Thoracic aorta (tissue), 2 donors: ENCODE data around the gene THRB. TPM values are rescaled to one million over a fixed set of nuclear protein-coding genes. Genes with fewer than 3 reads are reported as not detected.

Experiments used
- ATAC-seq: fragments of 150-250 bp; one replicate; pipeline ENCODE4 v1.8.0; 2017; ENCODE audit warnings: low read depth; ENCODE audit not compliant: insufficient number of reproducible peaks, low FRiP score
- DNase-seq: peaks from one replicate; pipeline ENCODE4 v3.0.0-alpha.2; 2020; ENCODE audit warnings: low spot score
- H3K27ac ChIP-seq, 2 donors: fragments of 200-600 bp; sonication (generic); 1 replicate in 1 of 2; 2 replicates in 1 of 2; pipeline ENCODE4 v1.5.1; 2016; ENCODE audit warnings: mild to moderate bottlenecking in 2 of 2, moderate library complexity in 2 of 2
- H3K27me3 ChIP-seq: fragments of 200-600 bp; sonication (generic); replicated peaks from 2 replicates; pipeline ENCODE4 v1.6.0; 2016; ENCODE audit warnings: mild to moderate bottlenecking; ENCODE audit not compliant: insufficient read depth
- H3K36me3 ChIP-seq: fragments of 200-600 bp; sonication (generic); one replicate; pipeline ENCODE4 v1.5.1; 2016
- H3K4me1 ChIP-seq, 2 donors: fragments of 200-600 bp; sonication (generic); 1 replicate in 1 of 2; 2 replicates in 1 of 2; pipeline versions ENCODE4 v1.5.1 to v1.6.0; 2016; ENCODE audit warnings: low read depth in 2 of 2, mild to moderate bottlenecking in 1 of 2; ENCODE audit not compliant: control insufficient read depth in 1 of 2
- H3K4me3 ChIP-seq: fragments of 200-600 bp; sonication (generic); 2 replicates; pipeline ENCODE4 v1.5.1; 2016; ENCODE audit warnings: mild to moderate bottlenecking
- H3K9me3 ChIP-seq: fragments of 200-600 bp; sonication (generic); 2 replicates; pipeline ENCODE4 v1.5.1; 2016
- total RNA-seq, 2 donors: library from RNA; depleted of rRNA; stranded (reverse); fragments of >200 nt; gene quantifications; one replicate each; pipeline versions ENCODE4 v1.1.0 to v1.2.3, GENCODE V29; 2016
- TF ChIP-seq, protein P1 (sequence below): fragments of 200-600 bp; sonication (generic); IDR thresholded peaks from one replicate; pipeline ENCODE4 v1.5.1; 2019; ENCODE audit warnings: antibody characterized with exemption

Gene THRB
- total RNA-seq, 2 donors from 2014 or later, result 40.3 to 65.6 TPM

DNA sequence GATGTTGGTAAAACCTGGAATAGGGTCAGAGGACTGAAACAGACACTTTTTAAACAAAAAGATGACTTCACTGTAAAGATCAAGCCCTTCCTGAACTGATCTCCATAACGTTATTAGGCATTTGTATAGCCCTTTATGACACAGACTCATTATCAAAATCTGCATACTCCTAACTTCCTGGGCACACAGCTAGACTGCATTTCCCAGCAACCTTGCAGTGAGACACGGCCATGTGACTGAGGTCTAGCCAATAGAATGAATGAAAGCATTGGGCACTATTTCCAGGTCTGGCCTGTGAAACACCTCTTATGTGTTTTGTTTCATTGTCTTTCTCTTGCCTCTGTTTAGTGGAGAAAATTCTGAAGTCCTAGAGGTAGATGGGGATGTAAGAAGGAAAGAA lies 279.1 kb downstream of the THRB start:
- Histone ChIP-seq H3K36me3 (no peaks in the 10 kb centered on the region), H3K27me3 (no peaks in the 10 kb centered on the region), H3K4me3 (no peak overlapping the region), H3K4me1 (peaks cover 27 to 86% of the 10 kb centered on the region in 2 donors), H3K9me3 (no peaks in the 10 kb centered on the region), H3K27ac (peak overlapping the region; percentile 39 to 79)
- TF ChIP-seq, protein P1, sequence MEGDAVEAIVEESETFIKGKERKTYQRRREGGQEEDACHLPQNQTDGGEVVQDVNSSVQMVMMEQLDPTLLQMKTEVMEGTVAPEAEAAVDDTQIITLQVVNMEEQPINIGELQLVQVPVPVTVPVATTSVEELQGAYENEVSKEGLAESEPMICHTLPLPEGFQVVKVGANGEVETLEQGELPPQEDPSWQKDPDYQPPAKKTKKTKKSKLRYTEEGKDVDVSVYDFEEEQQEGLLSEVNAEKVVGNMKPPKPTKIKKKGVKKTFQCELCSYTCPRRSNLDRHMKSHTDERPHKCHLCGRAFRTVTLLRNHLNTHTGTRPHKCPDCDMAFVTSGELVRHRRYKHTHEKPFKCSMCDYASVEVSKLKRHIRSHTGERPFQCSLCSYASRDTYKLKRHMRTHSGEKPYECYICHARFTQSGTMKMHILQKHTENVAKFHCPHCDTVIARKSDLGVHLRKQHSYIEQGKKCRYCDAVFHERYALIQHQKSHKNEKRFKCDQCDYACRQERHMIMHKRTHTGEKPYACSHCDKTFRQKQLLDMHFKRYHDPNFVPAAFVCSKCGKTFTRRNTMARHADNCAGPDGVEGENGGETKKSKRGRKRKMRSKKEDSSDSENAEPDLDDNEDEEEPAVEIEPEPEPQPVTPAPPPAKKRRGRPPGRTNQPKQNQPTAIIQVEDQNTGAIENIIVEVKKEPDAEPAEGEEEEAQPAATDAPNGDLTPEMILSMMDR, result no peak
- ATAC-seq (no peak), DNase-seq (no peak)

DNA sequence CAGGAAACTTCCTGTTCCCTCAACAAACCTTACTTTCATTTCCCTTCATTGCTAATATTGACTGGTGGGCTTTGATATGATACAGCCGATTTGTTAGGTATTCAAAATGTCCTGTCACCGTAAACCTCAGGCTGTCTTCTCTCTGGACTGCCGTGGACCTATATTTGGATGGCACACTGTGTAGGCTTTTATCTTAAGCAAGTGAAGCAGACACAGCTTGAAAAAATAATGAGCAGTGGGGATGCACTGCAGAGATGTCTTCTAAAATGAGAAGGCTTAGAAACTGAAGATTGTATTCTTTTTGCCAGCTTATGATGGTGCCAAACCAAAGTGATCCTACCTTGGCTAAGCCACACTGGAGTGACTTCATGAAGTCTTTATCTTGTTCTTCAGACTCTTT lies 283.3 kb downstream of the THRB start:
- H3K27ac ChIP-seq, result peak overlapping the region; percentile 63 to 79
- no peak for ATAC-seq

DNA sequence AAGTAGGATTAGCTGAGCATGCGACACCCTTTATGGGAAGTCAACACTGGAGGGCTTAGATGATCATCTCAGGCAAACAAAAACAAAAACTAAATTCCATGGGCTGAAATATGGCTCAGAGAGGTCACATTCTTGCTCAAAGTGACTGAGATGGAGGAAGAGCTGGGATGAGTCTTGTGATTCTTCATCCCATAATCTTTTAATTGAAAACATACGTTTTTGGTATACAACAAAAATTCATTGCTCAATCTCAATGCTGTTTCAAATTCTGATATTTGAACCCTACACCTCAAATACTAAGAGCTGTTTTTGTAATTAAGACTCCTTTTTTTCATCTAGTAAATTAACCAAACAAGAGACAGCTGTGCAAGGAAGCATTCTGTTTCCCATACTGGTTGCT lies 292.6 kb downstream of the THRB start:
- TF ChIP-seq, protein P1, result no peak
- H3K27me3 ChIP-seq, result no peaks in the 10 kb centered on the region
- no peak overlapping the region for H3K4me3 ChIP-seq
- no peak for DNase-seq
- H3K4me1 ChIP-seq, result peaks cover 1 to 11% of the 10 kb centered on the region in 2 donors
- ATAC-seq, result no peak
- H3K36me3 ChIP-seq, result no peaks in the 10 kb centered on the region
- H3K27ac ChIP-seq, result no peak overlapping the region
- H3K9me3 ChIP-seq, result no peaks in the 10 kb centered on the region

More for the DNA sequence above, 283.3 kb downstream of the THRB start:
- TF ChIP-seq, protein P1, result no peak
- Histone ChIP-seq H3K4me3 (no peak overlapping the region), H3K4me1 (peaks cover 18 to 53% of the 10 kb centered on the region in 2 donors), H3K27me3 (no peaks in the 10 kb centered on the region), H3K36me3 (no peaks in the 10 kb centered on the region), H3K9me3 (no peaks in the 10 kb centered on the region)
- DNase-seq, result no peak

DNA sequence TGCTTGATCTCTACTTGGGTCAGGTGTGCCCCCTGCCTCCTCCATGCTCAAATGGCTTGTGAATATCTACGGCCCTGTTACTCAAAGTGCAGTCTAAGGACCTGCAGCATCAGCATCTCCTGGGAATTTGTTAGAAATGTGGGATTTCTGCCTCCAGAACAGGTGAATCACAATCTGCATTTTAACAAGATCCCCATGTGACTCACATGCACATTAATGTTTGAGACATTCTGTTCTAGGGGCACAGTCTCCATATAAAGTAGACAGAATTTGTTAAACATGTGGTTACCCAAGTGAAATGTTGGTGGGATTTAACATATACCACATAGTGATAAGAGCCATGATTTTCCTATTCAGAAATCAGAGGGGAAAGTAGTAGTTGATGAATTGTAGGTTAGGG lies 293.3 kb downstream of the THRB start:
- no peaks in the 10 kb centered on the region for H3K36me3 ChIP-seq
- no peaks in the 10 kb centered on the region for H3K27me3 ChIP-seq
- DNase-seq, result no peak
- H3K27ac ChIP-seq, result no peak overlapping the region
- H3K9me3 ChIP-seq, result no peaks in the 10 kb centered on the region
- TF ChIP-seq, protein P1, result no peak
- ATAC-seq, result no peak
- peaks cover 3 to 19% of the 10 kb centered on the region in 2 donors for H3K4me1 ChIP-seq
- no peak overlapping the region for H3K4me3 ChIP-seq

DNA sequence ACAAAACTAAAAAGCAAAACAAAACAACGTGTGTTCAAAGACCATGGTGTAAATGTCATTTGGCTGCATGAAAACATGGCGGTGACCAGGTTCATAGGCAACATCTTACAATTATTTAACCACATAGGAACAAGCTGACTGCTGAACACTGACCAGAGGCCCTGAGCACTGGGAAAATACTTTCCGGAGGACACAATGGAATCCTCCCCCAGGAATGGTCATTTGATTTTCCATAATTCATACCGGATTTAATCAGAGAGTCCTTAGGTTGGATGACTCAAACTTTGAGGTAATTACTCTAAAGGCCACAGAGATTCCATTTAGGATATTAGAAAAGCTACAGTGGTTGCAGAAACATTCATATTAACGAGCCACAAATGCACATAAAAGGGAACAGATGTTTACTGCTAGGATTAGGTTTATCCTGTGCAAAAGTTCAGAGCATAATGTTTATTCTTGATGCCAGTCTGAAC lies 294.8 kb downstream of the THRB start:
- Histone ChIP-seq H3K36me3 (no peaks in the 10 kb centered on the region), H3K27ac (no peak overlapping the region), H3K9me3 (no peaks in the 10 kb centered on the region), H3K27me3 (no peaks in the 10 kb centered on the region), H3K4me1 (peaks cover 3 to 29% of the 10 kb centered on the region in 2 donors), H3K4me3 (no peak overlapping the region)
- TF ChIP-seq, protein P1, result no peak
- DNase-seq (no peak), ATAC-seq (no peak)
